Pancreas (tissue), 10 donors: ENCODE results near the gene DIS3L. TPM values are rescaled to one million over a fixed set of nuclear protein-coding genes. Genes with fewer than 3 reads are reported as not detected.

Experiments used
- ATAC-seq, 4 donors: fragments of 200-7000 bp; cut with Tn5 transposase; one replicate each; pipeline versions ENCODE4 v1.8.0 to v1.9.1; 2020; ENCODE audit warnings: mild to moderate bottlenecking in 4 of 4, moderate library complexity in 4 of 4
- DNase-seq, 6 donors: peaks; one replicate each; pipeline ENCODE4 v3.0.0-alpha.2; 2020
- FAIRE-seq: peaks from 2 replicates; lab custom pipeline; 2012; peaks lifted over from hg19 to GRCh38; lab: Jason Lieb, UNC
- H3K27ac ChIP-seq, 4 donors: fragments of 200-600 bp; sonication (generic); 1 replicate in 3 of 4; 2 replicates in 1 of 4; pipeline versions ENCODE4 v1.5.0 to v1.8.0; 2020
- H3K27me3 ChIP-seq, 4 donors: fragments of 200-600 bp; one replicate each; pipeline ENCODE4 v1.8.0; 2021
- H3K36me3 ChIP-seq, 3 donors: fragments of 200-600 bp; sonication (generic) in 1 of 3; one replicate each; pipeline versions ENCODE4 v1.5.0 to v1.8.0; 2020 to 2021
- H3K4me1 ChIP-seq, 3 donors: fragments of 200-600 bp; one replicate each; pipeline ENCODE4 v1.8.0; 2021
- H3K4me3 ChIP-seq, 4 donors: fragments of 200-600 bp; sonication (generic) in 2 of 4; one replicate each; pipeline versions ENCODE4 v1.5.0 to v1.8.0; 2020 to 2021
- H3K9me3 ChIP-seq, 4 donors: fragments of 200-600 bp; one replicate each; pipeline ENCODE4 v1.8.0; 2021
- CTCF ChIP-seq, 4 donors: fragments of 200-600 bp; sonication (generic) in 3 of 4; IDR thresholded peaks; one replicate each; pipeline versions ENCODE4 v1.5.0 to v1.8.0; 2021; ENCODE audit warnings: antibody characterized with exemption in 4 of 4
- WGBS, 2 donors: extraction: QIAGEN DNeasy Blood & Tissue Kit; methylation state at CpG; one replicate each; pipeline ENCODE4 v1.1.7; 2013; 5-methylcytosine and 5-hydroxymethylcytosine counted together
- intact Hi-C, 3 donors: fragments of 100-400 bp; cut with DNase I; formaldehyde crosslinking; loops; one replicate each; pipeline versions ENCODE4 v1.11.1 to v1.14.2; 2022
- polyA plus RNA-seq, 2 donors: library from polyadenylated mRNA; stranded (reverse); fragments of 200-250 nt; gene quantifications; one replicate each; pipeline ENCODE4 v1.2.3, GENCODE V29; 2013
- total RNA-seq, 6 donors: library from RNA; stranded (reverse); fragmentation: NEBNext Ultra II Directional in 4 of 6; extraction: Animal tissue kit (Norgen Biotek cat#: 25700) in 4 of 6; gene quantifications; one replicate each; pipeline versions ENCODE4 v1.2.1 to v1.2.4, GENCODE V29; 2021 to 2023
- donor health status: healthy with polysubstance abuse.
- donor health status: DM: no; HTN: no; CAD: no; lungs with moderate emphysema.
- donor health status: DM: no; HTN: no; CAD: no.
- donor health status: control.
- donor health status: control.
- donor health status: Bipolar disorder and iron deficiency.
- donor health status: DM: yes; HTN: yes; CAD: no.
- donor health status: DM: no; HTN: no; CAD: no.
- donor health status: DM: no; HTN: no; CAD: no.
- donor health status: DM: yes; HTN: yes; CAD: no.

Gene DIS3L
- total and polyA plus RNA-seq, 8 donors: 8.3 to 20.2 (median 17.9) TPM

DNA sequence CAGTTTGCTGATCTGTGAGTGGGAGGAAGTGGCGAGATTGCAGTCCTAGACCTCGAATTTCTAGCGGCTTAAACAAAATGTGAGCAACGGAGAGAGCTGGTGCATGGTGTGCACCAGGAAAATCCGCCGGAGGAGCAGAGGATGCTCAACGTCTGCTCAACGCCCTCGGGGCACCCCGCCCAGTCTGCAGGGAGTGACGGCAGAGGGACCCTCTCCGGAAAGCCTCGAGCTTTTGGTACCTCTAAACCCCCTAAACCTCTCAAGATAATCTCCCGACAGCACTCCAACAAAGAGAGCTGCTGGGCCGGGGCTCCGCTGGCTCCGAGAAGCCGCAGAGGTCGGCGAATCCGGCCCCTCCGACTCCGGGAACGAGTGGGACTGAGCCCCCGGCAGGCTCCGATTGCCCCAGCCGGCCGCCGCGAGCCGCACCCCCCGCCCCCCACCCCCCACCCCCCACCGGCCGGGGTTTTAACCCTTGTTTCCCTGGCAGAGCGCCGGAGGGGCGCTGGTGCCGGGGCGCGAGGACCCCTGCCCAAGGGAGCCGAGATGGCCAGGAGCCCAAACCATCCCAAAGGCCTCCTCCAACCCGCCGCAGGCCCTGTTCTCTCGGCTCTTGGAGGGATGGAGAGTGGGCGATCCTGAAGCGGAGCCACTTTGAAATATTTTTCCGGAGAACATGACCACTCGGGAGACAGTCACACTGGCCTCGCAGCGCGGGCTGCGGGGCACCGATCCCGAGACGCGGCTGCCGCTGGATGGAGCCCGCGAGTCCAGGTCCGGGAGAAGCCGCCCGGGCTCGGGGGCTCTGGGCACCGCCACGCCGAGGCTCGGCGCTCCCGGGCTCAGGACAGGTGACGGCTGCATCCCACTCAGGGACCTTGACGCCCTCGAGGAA lies 41.3 kb upstream of the DIS3L start:
- Histone ChIP-seq H3K27ac (no peak overlapping the region), H3K4me1 (peaks cover 0 to 11% (median 8%) of the 10 kb centered on the region in 3 donors), H3K4me3 (peak overlapping the region; percentile 35 to 48 (median 44)), H3K9me3 (no peaks in the 10 kb centered on the region), H3K36me3 (no peaks in the 10 kb centered on the region), H3K27me3 (peaks cover 0 to 13% (median 2%) of the 10 kb centered on the region in 4 donors)
- DNase-seq: peak; percentile 40 to 89 (median 64)
- TF ChIP-seq CTCF (IDR thresholded peaks at IDR 0.05): peak; percentile 49 to 67 (median 56)
- ATAC-seq: peak; percentile 83 to 92 (median 90)
- 7 to 8% methylated on average over 65 to 72 of the region's 72 CpGs for WGBS, 2 donors
- intact Hi-C loops: no loop called here
- FAIRE-seq: no peak

- H3K27ac ChIP-seq: no peak overlapping the region
- FAIRE-seq (no peak), ATAC-seq (peak; percentile 51 to 64 (median 56)), DNase-seq (peak in 3 of 6 donors; percentile 18 to 72 (median 70))
- H3K4me3 ChIP-seq: peak overlapping the region; percentile 35 to 48 (median 44)
- intact Hi-C loops: no loop called here
- WGBS, 2 donors: 0% methylated on average over 63 to 64 of the region's 64 CpGs
- H3K4me1 ChIP-seq: peaks cover 0 to 11% (median 8%) of the 10 kb centered on the region in 3 donors
- H3K27me3 ChIP-seq: peaks cover 0 to 13% (median 2%) of the 10 kb centered on the region in 4 donors
- H3K9me3 ChIP-seq: no peaks in the 10 kb centered on the region
- no peaks in the 10 kb centered on the region for H3K36me3 ChIP-seq
- TF ChIP-seq CTCF (IDR thresholded peaks at IDR 0.05): peak in 1 of 4 donors; percentile 8
Measured at GRCh38 chr15:66252685-66253417, 40.5 kb upstream of the DIS3L start.

DNA sequence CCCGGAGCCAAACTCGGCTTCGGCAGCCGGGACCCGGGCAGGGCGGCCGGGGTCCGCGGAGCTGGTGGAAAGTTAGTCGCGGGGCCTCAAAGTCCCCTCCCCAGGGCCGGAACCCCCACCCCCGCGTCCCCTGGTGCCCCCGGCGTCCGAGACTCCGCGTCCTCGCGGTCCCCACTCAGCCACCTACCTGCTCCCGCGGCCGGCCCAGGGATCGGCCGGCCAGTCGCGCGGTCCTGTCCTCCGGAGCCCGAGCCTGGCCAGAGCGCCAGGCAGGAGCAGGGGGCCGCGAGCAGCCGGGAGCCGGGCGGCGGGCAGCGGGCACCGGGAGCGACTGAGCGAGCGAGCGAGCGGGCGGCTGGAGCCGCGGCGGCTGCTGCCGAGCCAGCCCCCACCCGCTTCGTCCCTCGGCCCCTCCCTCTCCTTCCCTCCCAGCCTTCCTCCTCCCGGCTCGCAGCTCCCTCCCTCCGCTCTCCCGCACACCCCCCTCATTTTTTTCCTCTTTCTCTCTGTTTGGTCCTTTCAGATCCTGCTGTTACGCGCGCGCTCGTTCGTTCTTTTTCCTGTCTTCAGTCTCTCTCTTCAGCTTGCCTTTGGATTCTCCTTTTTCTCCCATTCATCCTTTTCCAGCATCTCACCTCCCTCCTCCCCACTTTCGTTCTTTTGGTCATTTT lies 39.8 kb upstream of the DIS3L start, which contains the start of gene MEGF11:
MEGF11 (minus strand) TSS at position 333 of the 671 bp plus-strand sequence. CDS start 125,347 bp downstream, outside the sequence.
- 1% methylated on average over 24 to 64 of the region's 64 CpGs for WGBS, 2 donors
- Histone ChIP-seq H3K4me3 (peak within 1 kb of the TSS; percentile 35 to 48 (median 44)), H3K4me1 (peaks cover 0 to 11% (median 8%) of the 10 kb centered on the region in 3 donors), H3K9me3 (no peaks in the 10 kb centered on the region), H3K27ac (no peak within 1 kb of the TSS), H3K27me3 (peaks cover 0 to 13% (median 2%) of the 10 kb centered on the region in 4 donors), H3K36me3 (no peaks in the 10 kb centered on the region)
- TF ChIP-seq CTCF (IDR thresholded peaks at IDR 0.05): no peak
- no peak for FAIRE-seq
- peak in 4 of 6 donors; percentile 13 to 73 (median 44) for DNase-seq
- ATAC-seq: peak; percentile 63 to 73 (median 66)
- intact Hi-C loops: no loop called here

- Histone ChIP-seq H3K36me3 (no peaks in the 10 kb centered on the region), H3K4me1 (peaks cover 0 to 11% (median 8%) of the 10 kb centered on the region in 3 donors), H3K27ac (no peak overlapping the region), H3K27me3 (peaks cover 0 to 13% (median 2%) of the 10 kb centered on the region in 4 donors), H3K4me3 (peak overlapping the region in 2 of 4 donors; percentile 45 to 48), H3K9me3 (no peaks in the 10 kb centered on the region)
- whole genome bisulfite sequencing, 2 donors: 45 to 48% methylated on average over 35 to 36 of the region's 36 CpGs
- no peak for TF ChIP-seq CTCF (IDR thresholded peaks at IDR 0.05)
- intact Hi-C loops: no loop called here
- ATAC-seq: no peak
- DNase-seq: no peak
- FAIRE-seq: no peak
Measured at GRCh38 chr15:66254089-66254950, 39.0 kb upstream of the DIS3L start.
